Hepatic stellate cell (primary cell): ENCODE results near the gene MYO5B.

Experiments used
- DNase-seq: peaks from one replicate; pipeline ENCODE4 v3.0.0; 2011; ENCODE audit warnings: low spot score

Gene MYO5B

DNA sequence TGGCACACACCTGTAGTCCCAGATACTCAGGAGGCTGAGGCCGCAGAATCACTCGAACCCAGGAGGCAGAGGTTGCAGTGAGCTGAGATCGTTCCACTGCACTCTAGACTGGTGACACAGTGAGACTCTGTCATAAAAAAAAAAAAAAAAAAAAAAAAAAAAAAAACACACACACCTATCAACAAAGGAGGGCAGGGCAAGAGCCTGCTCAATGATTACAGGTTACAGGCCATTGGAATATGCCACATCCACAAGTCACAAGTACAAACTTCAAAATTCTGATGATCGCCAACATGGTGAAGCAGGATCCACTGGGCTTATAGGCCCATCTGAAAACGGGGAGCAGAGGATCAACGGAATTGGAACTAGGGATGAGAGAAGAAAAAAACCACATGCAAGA lies 6.3 kb downstream of the MYO5B start:
- DNase-seq: no peak

DNA sequence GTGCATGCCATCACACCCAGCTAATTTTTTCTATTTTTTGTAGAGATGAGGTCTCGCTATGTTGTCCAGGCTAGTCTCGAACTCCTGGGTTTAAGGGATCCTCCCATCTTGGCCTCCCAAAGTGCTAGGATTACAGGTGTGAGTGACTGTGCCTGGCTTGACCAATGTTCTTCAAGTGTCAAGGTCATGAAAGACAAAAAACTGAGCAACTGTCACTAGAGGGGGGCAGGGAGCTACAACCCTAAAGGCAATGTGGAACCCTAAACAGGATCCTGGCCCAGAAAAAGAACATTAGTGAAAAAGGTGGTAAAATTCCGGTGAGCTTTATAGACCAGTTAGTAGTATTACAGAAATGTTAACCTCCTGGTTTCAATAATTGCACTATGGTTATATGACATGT lies 7.3 kb downstream of the MYO5B start:
- no peak for DNase-seq

GRCh38 chr18:50186385-50186784 lies 8.6 kb downstream of the MYO5B start:
- no peak for DNase-seq

DNA sequence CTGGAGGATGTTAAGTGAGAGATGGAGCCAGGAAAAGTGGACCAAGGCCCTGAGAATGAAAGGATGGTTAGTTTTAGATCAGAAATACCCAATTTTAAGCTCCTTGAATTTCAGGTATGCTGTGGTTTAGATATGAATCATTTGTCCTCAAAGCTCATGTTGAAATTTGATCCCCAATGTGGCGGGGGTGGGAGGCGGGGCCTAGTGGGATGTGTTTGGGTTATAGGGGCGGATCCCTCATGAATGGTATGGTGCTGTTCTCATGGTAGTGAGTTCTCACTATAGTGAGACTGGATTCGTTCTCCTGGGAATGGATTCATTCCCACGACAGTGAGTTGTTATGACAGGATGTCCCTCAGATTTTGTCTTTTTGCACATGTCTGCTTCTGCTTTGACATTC lies 11.4 kb downstream of the MYO5B start:
- no peak for DNase-seq

GRCh38 chr18:50182511-50182910 lies 12.4 kb downstream of the MYO5B start:
- DNase-seq: no peak

DNA sequence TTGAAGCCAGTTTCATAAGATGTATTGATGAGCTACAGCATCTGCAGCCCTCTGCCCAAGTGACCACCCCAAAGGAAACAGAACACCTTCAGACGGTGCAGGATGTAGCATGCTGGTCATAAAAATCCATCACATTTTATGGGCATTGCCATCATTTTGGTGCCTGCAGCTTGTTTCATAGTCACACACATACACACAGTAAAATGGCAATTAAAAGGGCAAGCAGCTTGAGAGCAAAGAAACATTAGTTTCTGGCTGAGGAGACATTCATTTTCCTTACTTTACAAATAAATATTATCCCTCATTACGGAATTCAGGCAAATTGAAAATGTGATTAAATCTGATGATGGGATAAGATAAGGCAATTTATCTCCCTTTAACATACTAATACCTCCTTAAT lies 13.4 kb downstream of the MYO5B start:
- no peak for DNase-seq

DNA sequence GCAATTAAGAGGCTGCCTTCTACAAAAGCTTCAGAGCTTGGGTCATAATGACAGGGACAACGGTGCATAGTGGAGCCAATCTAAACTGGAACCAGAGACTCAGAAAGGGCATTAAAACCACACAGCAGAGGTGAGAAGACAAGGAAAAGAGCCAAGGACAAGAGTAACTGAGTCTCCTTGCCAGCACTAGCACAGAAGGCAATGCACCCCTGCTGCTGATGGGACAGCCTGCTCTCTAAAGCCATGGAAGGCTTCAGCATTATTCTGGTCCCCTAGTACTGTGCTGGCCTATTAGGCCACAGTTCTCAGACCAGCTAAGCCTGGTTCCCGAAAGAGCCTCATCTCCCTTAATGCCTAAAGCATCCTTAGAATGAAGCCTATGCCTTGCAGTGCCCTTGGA lies 15.5 kb downstream of the MYO5B start:
- no peak for DNase-seq

- no peak for DNase-seq
These were observed 17.5 kb downstream of the MYO5B start for GRCh38 chr18:50177294-50177992.

- DNase-seq: no peak
These were observed 22.6 kb downstream of the MYO5B start for GRCh38 chr18:50172367-50172766.

DNA sequence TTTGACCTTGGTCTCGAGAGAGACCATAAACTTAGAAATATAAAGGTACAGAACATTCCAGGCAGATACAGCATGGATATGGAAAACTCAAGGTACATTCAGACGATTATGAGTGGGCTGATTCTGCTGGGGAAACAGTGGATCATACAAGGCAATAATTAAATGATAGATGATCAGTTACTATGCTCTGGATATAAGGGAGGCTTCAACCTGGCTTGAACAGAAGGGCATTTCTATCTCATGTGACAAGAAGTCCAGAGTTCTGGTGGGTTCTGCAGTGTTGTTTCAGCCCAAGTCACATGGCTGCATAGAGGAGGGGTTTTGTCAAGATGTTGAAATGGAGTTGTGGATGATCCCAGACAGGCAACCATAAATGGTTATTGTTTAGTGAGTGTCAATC lies 23.5 kb downstream of the MYO5B start:
- no peak for DNase-seq

- DNase-seq: no peak
These were observed 24.9 kb downstream of the MYO5B start for GRCh38 chr18:50170004-50170403.

DNA sequence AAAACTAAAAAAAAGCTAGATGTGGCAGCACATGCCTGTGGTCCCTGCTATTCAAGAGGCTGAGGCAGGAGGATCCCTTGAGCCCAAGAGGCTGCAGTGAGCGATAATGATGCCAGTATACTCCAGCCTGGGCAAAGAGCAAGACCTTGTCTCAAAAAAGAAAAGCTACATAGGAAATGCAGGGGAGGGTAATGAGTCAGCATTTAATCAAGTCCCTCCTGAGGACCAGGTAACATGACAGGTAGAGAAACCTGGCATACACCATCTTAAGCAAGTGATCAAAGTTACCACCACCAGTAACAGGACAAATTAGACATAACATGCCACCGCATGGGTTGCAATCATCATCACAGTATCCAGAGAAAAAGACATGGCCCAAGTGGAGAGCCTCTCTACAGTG lies 25.8 kb downstream of the MYO5B start:
- DNase-seq: no peak

- DNase-seq: no peak
These were observed 27.0 kb downstream of the MYO5B start for GRCh38 chr18:50167966-50168365.

DNA sequence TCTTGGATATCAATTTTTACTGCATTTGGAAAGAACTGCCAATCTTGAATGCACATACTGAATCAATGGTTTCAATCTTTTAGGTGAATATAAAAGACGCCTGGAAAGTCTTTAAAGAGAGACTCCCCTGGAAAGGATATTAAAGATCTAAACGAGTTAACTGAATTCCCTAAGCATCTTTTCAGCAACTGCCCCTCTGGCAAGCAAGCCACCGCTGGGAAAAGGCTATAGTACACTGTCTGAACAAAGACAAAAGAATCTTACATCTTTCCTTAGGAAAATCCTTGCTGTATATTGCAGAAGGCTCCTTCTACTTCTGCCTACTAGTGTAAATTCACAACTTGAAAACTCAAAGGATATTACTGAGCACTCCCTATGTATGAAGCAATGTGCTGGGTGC lies 28.0 kb downstream of the MYO5B start:
- DNase-seq: no peak

GRCh38 chr18:50163505-50163904 lies 31.4 kb downstream of the MYO5B start:
- DNase-seq: no peak

DNA sequence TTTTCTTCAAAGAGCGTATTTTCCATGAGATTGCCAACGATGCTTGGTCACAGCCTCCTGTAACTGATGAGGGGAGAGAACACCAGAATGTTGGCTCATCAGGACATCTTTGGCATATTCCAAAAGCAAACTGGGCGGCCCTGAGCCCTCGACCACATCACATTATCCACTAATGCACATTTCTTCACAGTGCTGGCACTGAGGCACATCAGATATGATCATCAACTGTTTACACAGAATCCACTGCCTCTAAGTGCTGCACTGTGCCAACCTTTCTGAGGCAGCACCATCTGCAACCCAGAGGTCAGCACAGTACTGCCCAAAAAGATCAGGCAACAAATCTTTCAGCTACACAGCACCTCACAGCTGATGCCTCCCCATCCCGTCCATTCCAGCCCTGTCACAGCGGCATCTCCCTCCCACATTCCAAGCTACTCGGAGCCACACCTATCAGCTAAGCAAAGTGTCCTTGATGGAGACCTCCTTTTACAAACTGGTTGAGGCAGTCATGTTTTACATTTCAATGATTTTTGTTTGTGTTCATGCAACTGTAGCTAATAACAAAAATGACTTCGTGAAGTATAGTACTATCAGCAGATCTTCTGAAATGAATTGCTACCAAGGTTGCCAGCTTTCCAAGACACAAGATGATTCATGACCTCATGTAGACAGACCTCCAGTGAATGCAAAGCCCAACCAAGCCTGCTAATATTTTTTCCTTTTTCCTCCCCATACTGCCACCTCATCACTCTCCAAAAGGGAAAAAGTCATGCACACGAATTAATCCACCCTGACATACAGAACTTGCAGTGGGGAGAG lies 32.3 kb downstream of the MYO5B start:
- DNase-seq: no peak

GRCh38 chr18:50161597-50162205 lies 33.2 kb downstream of the MYO5B start:
- no peak for DNase-seq

DNA sequence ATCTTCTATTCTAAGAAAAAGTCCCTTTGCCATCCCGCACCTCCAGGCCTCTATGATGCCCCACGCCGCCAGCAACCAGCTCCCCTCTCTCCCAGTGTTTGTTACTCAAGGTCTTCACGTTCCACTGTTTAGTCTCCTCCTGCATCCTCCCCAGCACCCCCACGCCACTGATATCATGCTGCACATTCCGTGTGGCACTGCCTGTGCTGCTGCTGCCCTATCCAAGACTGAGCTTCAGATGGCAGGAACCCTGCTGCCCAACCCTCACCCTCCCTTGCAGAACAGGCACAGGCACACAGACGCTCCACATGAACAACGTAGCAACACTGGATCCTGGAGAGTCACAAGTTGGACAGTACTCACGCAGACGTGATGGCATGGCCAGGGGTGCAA lies 35.3 kb downstream of the MYO5B start:
- no peak for DNase-seq

- no peak for DNase-seq
These were observed 35.9 kb downstream of the MYO5B start for GRCh38 chr18:50158866-50159653.

DNA sequence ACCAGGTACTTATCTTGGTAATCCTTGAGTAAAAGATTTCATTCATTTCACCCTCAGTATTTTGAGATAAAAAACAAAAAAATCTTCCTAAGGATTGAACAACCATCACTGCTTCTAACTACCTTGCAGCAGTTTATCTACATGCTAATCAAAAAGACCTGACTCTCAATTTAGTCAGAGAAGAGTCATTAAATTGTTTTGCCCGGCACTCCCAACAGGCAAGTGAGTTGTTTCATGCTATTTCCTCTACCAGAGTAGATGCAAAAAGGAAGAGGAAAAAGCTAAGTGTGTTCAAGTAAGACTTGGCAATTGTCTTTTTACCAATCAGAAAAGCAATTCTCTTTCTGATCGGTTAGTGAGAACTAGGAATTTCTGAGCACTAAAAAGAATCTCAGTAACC lies 39.5 kb downstream of the MYO5B start:
- DNase-seq: no peak

DNA sequence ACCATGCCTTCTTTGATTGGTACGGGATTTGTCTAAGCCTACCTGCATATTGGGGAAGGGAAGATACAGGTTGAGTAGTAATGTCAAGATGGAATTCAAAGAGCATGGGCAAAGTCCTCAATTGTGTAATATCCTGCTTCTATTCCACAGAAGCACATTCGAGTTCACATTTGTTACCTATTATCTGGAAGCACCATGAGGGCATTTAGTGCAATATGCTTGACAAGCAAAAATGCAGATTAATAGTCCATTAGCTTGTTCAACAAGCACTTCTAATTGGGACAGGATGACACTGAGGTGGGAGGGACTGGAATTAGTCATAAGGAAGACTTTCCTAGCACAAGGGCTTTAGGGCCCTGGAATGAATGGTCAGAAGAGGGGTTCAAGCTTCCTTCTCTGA lies 40.5 kb downstream of the MYO5B start:
- no peak for DNase-seq

DNA sequence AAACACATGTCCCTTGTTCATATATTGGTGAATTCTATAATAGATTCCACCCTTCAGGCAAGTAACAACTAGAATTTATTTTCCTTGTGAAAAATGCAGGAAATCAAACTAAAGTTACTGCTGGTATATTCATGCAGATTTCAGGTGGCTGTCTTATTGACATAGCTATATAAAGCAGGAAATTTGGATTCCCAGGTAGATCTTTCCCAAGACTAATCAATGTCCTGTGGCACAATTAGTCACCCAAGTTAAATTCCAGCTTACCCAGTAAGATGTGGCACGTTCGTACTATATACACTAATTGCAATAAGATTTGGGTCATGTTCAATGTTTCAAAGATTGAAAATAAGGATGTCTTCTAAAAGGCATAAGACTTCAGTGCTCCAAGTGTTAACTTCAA lies 42.0 kb downstream of the MYO5B start:
- DNase-seq: no peak

DNA sequence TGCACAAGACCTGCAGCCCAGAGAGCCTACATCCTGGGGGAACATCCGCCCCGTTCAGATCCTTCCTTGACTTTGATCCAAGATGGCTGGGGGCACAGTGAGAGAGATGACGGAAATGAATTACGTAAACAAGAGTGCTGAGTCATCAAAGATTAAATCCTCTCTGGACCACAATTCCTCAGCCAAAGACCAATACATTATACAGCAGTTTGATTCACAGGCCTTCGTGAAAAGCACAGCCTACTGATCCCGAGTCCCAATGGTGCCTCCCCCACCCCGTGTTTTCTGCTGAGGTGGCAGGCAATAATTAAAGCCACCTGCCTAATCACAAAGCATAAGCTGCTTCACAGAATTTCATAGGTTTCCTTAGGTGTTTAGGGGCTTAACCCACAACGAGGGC lies 43.0 kb downstream of the MYO5B start:
- DNase-seq: no peak
